Measurements from ENCODE around the gene TGFB1. TPM values are rescaled to one million over a fixed set of nuclear protein-coding genes. Genes with fewer than 3 reads are reported as not detected.

Gene TGFB1
- total and polyA plus RNA-seq, 4 donors: 0.83 to 10.6 (median 6.9) TPM

- TF ChIP-seq, protein P1, sequence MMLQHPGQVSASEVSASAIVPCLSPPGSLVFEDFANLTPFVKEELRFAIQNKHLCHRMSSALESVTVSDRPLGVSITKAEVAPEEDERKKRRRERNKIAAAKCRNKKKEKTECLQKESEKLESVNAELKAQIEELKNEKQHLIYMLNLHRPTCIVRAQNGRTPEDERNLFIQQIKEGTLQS (IDR thresholded peaks at IDR 0.05): no peak
Observed at GRCh38 chr19:41398050-41398418, 44.3 kb upstream of the TGFB1 start (continued).

- Histone ChIP-seq H3K4me3 (ENCODE audit: low read depth in 1 of 3, low read length in 3 of 3) (peak within 1 kb of the TSS; percentile 84 to 99 (median 96)), H3K27ac (ENCODE audit: low read depth in 1 of 2, low read length in 2 of 2) (peak within 1 kb of the TSS; percentile 92 to 98), H3K9ac (ENCODE audit: low read depth in 1 of 2, low read length in 2 of 2) (peak within 1 kb of the TSS; percentile 94 to 98), H3K4me1 (ENCODE audit: control insufficient read depth in 4 of 4, insufficient read depth in 4 of 4, low read length in 3 of 4) (peaks cover 2 to 26% (median 16%) of the 10 kb centered on the region in 4 donors), H3K36me3 (ENCODE audit: control insufficient read depth in 4 of 4, insufficient read depth in 3 of 4, low read depth in 1 of 4, low read length in 3 of 4) (no peaks in the 10 kb centered on the region), H3K27me3 (ENCODE audit: control insufficient read depth in 4 of 4, insufficient read depth in 4 of 4, low read length in 3 of 4) (no peaks in the 10 kb centered on the region), H3K9me3 (ENCODE audit: control insufficient read depth in 4 of 4, low read length in 3 of 4) (no peaks in the 10 kb centered on the region)
- TF ChIP-seq RXRA (IDR thresholded peaks at IDR 0.05): no peak
- TF ChIP-seq, protein P1 (IDR thresholded peaks at IDR 0.05): no peak
- TF ChIP-seq TAF1 (conservative IDR thresholded peaks at IDR 0.05): no peak
- peak; percentile 35 for TF ChIP-seq FOXA1 (IDR thresholded peaks at IDR 0.05)
- TF ChIP-seq, protein P2, sequence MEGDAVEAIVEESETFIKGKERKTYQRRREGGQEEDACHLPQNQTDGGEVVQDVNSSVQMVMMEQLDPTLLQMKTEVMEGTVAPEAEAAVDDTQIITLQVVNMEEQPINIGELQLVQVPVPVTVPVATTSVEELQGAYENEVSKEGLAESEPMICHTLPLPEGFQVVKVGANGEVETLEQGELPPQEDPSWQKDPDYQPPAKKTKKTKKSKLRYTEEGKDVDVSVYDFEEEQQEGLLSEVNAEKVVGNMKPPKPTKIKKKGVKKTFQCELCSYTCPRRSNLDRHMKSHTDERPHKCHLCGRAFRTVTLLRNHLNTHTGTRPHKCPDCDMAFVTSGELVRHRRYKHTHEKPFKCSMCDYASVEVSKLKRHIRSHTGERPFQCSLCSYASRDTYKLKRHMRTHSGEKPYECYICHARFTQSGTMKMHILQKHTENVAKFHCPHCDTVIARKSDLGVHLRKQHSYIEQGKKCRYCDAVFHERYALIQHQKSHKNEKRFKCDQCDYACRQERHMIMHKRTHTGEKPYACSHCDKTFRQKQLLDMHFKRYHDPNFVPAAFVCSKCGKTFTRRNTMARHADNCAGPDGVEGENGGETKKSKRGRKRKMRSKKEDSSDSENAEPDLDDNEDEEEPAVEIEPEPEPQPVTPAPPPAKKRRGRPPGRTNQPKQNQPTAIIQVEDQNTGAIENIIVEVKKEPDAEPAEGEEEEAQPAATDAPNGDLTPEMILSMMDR (IDR thresholded peaks at IDR 0.05; ENCODE audit: low read depth, low read length, missing input control): peak; percentile 10
- peak; percentile 77 for TF ChIP-seq ZBTB33 (IDR thresholded peaks at IDR 0.05)
- TF ChIP-seq HNF4G (IDR thresholded peaks at IDR 0.05): no peak
- TF ChIP-seq YY1 (IDR thresholded peaks at IDR 0.05): peak; percentile 98
- no peak for TF ChIP-seq NR2F2 (IDR thresholded peaks at IDR 0.05)
- peak in 1 of 2 donors; percentile 88 for TF ChIP-seq GABPA (IDR thresholded peaks at IDR 0.05 in 1 of 2, conservative IDR thresholded peaks at IDR 0.05 in 1 of 2)
- TF ChIP-seq RAD21 (IDR thresholded peaks at IDR 0.05): peak; percentile 3 to 32
- TF ChIP-seq EGR1 (IDR thresholded peaks at IDR 0.05; ENCODE audit: low read depth in 2 of 2): peak in 1 of 2 donors; percentile 47
- TF ChIP-seq JUND (IDR thresholded peaks at IDR 0.05): no peak
- TF ChIP-seq HNF4A (conservative IDR thresholded peaks at IDR 0.05): no peak
- TF ChIP-seq SP1 (IDR thresholded peaks at IDR 0.05): peak; percentile 90
- TF ChIP-seq MAX (IDR thresholded peaks at IDR 0.05): peak; percentile 99
- TF ChIP-seq, protein P3, sequence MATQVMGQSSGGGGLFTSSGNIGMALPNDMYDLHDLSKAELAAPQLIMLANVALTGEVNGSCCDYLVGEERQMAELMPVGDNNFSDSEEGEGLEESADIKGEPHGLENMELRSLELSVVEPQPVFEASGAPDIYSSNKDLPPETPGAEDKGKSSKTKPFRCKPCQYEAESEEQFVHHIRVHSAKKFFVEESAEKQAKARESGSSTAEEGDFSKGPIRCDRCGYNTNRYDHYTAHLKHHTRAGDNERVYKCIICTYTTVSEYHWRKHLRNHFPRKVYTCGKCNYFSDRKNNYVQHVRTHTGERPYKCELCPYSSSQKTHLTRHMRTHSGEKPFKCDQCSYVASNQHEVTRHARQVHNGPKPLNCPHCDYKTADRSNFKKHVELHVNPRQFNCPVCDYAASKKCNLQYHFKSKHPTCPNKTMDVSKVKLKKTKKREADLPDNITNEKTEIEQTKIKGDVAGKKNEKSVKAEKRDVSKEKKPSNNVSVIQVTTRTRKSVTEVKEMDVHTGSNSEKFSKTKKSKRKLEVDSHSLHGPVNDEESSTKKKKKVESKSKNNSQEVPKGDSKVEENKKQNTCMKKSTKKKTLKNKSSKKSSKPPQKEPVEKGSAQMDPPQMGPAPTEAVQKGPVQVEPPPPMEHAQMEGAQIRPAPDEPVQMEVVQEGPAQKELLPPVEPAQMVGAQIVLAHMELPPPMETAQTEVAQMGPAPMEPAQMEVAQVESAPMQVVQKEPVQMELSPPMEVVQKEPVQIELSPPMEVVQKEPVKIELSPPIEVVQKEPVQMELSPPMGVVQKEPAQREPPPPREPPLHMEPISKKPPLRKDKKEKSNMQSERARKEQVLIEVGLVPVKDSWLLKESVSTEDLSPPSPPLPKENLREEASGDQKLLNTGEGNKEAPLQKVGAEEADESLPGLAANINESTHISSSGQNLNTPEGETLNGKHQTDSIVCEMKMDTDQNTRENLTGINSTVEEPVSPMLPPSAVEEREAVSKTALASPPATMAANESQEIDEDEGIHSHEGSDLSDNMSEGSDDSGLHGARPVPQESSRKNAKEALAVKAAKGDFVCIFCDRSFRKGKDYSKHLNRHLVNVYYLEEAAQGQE (IDR thresholded peaks at IDR 0.05): no peak
- TF ChIP-seq FOXA2 (IDR thresholded peaks at IDR 0.05): no peak
- peak; percentile 97 for DNase-seq (ENCODE audit: low spot score)
- WGBS: under 1% methylated on average over 50 of the region's 50 CpGs
Observed at GRCh38 chr19:41397086-41398049, 43.6 kb upstream of the TGFB1 start, which contains the start of the genes BCKDHA and EXOSC5. Gene BCKDHA, plus strand, starts transcription at chr19:41397818. Its CDS starts 10 bp downstream, at chr19:41397828. Gene EXOSC5, minus strand, starts transcription at chr19:41397359. Its CDS starts 31 bp downstream, at chr19:41397328.
